GM20000 (cell line): Measurements from ENCODE around the gene FGGY.

ENCODE experiments used
- DNase-seq: peaks from one replicate; pipeline ENCODE4 v3.0.0; 2012; ENCODE audit warnings: low spot score
- CTCF ChIP-seq: IDR thresholded peaks from 2 replicates; pipeline ENCODE4 v1.5.1; 2012; ENCODE audit warnings: mild to moderate bottlenecking, control low read depth; ENCODE audit errors: extremely low read depth, missing control alignments

FGGY gene

GRCh38 chr1:59377350-59377904 is 80.5 kb downstream of the FGGY start:
- TF ChIP-seq CTCF: no peak
- no peak for DNase-seq

GRCh38 chr1:59378621-59379370 is 81.9 kb downstream of the FGGY start:
- no peak for TF ChIP-seq CTCF
- DNase-seq: no peak

- TF ChIP-seq CTCF: no peak
- no peak for DNase-seq
Observed at GRCh38 chr1:59379371-59379728, 82.5 kb downstream of the FGGY start.

GRCh38 chr1:59383963-59384362 is 87.1 kb downstream of the FGGY start:
- no peak for DNase-seq
- no peak for TF ChIP-seq CTCF

GRCh38 chr1:59384443-59384842 is 87.5 kb downstream of the FGGY start:
- TF ChIP-seq CTCF: no peak
- peak; percentile 8 for DNase-seq

GRCh38 chr1:59388191-59388590 is 91.3 kb downstream of the FGGY start:
- DNase-seq: no peak
- no peak for TF ChIP-seq CTCF

- DNase-seq: no peak
- no peak for TF ChIP-seq CTCF
Observed at GRCh38 chr1:59389847-59390246, 93.0 kb downstream of the FGGY start.
